ENCODE data around the gene PSMA2. TPM values are rescaled to one million over a fixed set of nuclear protein-coding genes. Genes with fewer than 3 reads are reported as not detected.
A peak's percentile ranks its signal among the peaks of the same experiment; 100 is the strongest.

Gene PSMA2
- total and polyA plus RNA-seq, 2 experiments from 2014 or later, result 65.2 to 218 TPM

- H3K4me2 ChIP-seq (ENCODE audit: unreplicated experiment), result no peak overlapping the region
- H3K4me1 ChIP-seq (ENCODE audit: insufficient read depth), result no peaks in the 10 kb centered on the region
- H3K27me3 ChIP-seq (replicated peaks; ENCODE audit: insufficient read depth), result no peaks in the 10 kb centered on the region
- H3K9me2 ChIP-seq (ENCODE audit: insufficient read depth), result no peaks in the 10 kb centered on the region
- in situ Hi-C loops (cut with MboI), result no loop called here
- no peaks in the 10 kb centered on the region for H3K9me3 ChIP-seq (ENCODE audit: low read depth)
- DNase-seq, result no peak
- no peak overlapping the region for H3K27ac ChIP-seq
- H3F3A ChIP-seq (ENCODE audit: insufficient read depth), result no peaks in the 10 kb centered on the region
- no peak overlapping the region for H3K9ac ChIP-seq
- 54 to 91% methylated on average over 2 of the region's 2 CpGs for WGBS, 2 experiments (ENCODE audit: low coverage in 1 of 2, low lambda C conversion rate in 2 of 2, missing lambda C conversion rate in 2 of 2)
- no peak overlapping the region for H2AFZ ChIP-seq
- H3K36me3 ChIP-seq (ENCODE audit: low read depth), result no peaks in the 10 kb centered on the region
- H3K79me2 ChIP-seq (ENCODE audit: insufficient read depth), result no peaks in the 10 kb centered on the region
- H3K4me3 ChIP-seq, result no peak overlapping the region
- TF ChIP-seq EZH2phosphoT487 (IDR thresholded peaks at IDR 0.05; ENCODE audit: insufficient read depth, low read depth), result no peak
- H4K20me1 ChIP-seq (ENCODE audit: insufficient read depth), result no peaks in the 10 kb centered on the region
Observed at GRCh38 chr7:42877862-42878261, 54.1 kb downstream of the PSMA2 start.

GRCh38 chr7:42876182-42877068, 55.5 kb downstream of the PSMA2 start:
- peak; percentile 78 for DNase-seq
- TF ChIP-seq EZH2phosphoT487 (IDR thresholded peaks at IDR 0.05; ENCODE audit: insufficient read depth, low read depth), result no peak
- no peak for TF ChIP-seq EZH2 (IDR thresholded peaks at IDR 0.05; ENCODE audit: insufficient read depth, poor library complexity, severe bottlenecking)
- Histone ChIP-seq H3K36me3 (ENCODE audit: low read depth) (no peaks in the 10 kb centered on the region), H3K9me3 (ENCODE audit: low read depth) (no peaks in the 10 kb centered on the region), H3K4me1 (ENCODE audit: insufficient read depth) (no peaks in the 10 kb centered on the region), H3K79me2 (ENCODE audit: insufficient read depth) (no peaks in the 10 kb centered on the region), H4K20me1 (ENCODE audit: insufficient read depth) (no peaks in the 10 kb centered on the region), H3K9ac (no peak overlapping the region), H3K9me2 (ENCODE audit: insufficient read depth) (no peaks in the 10 kb centered on the region), H3K27me3 (replicated peaks; ENCODE audit: insufficient read depth) (no peaks in the 10 kb centered on the region), H3K4me2 (ENCODE audit: unreplicated experiment) (no peak overlapping the region), H3F3A (ENCODE audit: insufficient read depth) (no peaks in the 10 kb centered on the region), H2AFZ (no peak overlapping the region), H3K27ac (no peak overlapping the region), H3K4me3 (no peak overlapping the region)
- 15 to 20% methylated on average over 5 of the region's 5 CpGs for WGBS, 2 experiments (ENCODE audit: low coverage in 1 of 2, low lambda C conversion rate in 2 of 2, missing lambda C conversion rate in 2 of 2)
- in situ Hi-C loops (cut with MboI), result no loop called here

GRCh38 chr7:42869131-42870020, 62.6 kb downstream of the PSMA2 start:
- Histone ChIP-seq H3K4me1 (ENCODE audit: insufficient read depth) (peaks cover 8% of the 10 kb centered on the region; the same call in 1 of the 2 replicates), H3K4me2 (ENCODE audit: unreplicated experiment) (no peak overlapping the region), H3K4me3 (no peak overlapping the region), H3K27ac (no peak overlapping the region), H3K36me3 (ENCODE audit: low read depth) (no peaks in the 10 kb centered on the region), H3K79me2 (ENCODE audit: insufficient read depth) (no peaks in the 10 kb centered on the region), H2AFZ (no peak overlapping the region), H3K9ac (no peak overlapping the region), H3K27me3 (replicated peaks; ENCODE audit: insufficient read depth) (no peaks in the 10 kb centered on the region), H3F3A (ENCODE audit: insufficient read depth) (0 out of 2 replicates have a peak, but pooled peaks cover 7% of the 10 kb centered on the region), H3K9me2 (ENCODE audit: insufficient read depth) (no peaks in the 10 kb centered on the region), H4K20me1 (ENCODE audit: insufficient read depth) (no peaks in the 10 kb centered on the region), H3K9me3 (ENCODE audit: low read depth) (no peaks in the 10 kb centered on the region)
- peak; percentile 40 for DNase-seq
- WGBS, 2 experiments (ENCODE audit: low coverage in 1 of 2, low lambda C conversion rate in 2 of 2, missing lambda C conversion rate in 2 of 2), result 52 to 54% methylated on average over 7 of the region's 7 CpGs
- in situ Hi-C loops (cut with MboI), result no loop called here
- TF ChIP-seq EZH2phosphoT487 (IDR thresholded peaks at IDR 0.05; ENCODE audit: insufficient read depth, low read depth) (no peak), EZH2 (IDR thresholded peaks at IDR 0.05; ENCODE audit: insufficient read depth, poor library complexity, severe bottlenecking) (no peak)

GRCh38 chr7:42868480-42868879, 63.5 kb downstream of the PSMA2 start:
- H3F3A ChIP-seq (ENCODE audit: insufficient read depth), result 0 out of 2 replicates have a peak, but pooled peaks cover 7% of the 10 kb centered on the region
- in situ Hi-C loops (cut with MboI), result no loop called here
- H3K9me3 ChIP-seq (ENCODE audit: low read depth), result no peaks in the 10 kb centered on the region
- H3K4me2 ChIP-seq (ENCODE audit: unreplicated experiment), result no peak overlapping the region
- no peaks in the 10 kb centered on the region for H3K79me2 ChIP-seq (ENCODE audit: insufficient read depth)
- H4K20me1 ChIP-seq (ENCODE audit: insufficient read depth), result no peaks in the 10 kb centered on the region
- H3K27me3 ChIP-seq (replicated peaks; ENCODE audit: insufficient read depth), result no peaks in the 10 kb centered on the region
- no peaks in the 10 kb centered on the region for H3K9me2 ChIP-seq (ENCODE audit: insufficient read depth)
- TF ChIP-seq EZH2 (IDR thresholded peaks at IDR 0.05; ENCODE audit: insufficient read depth, poor library complexity, severe bottlenecking) (no peak), EZH2phosphoT487 (IDR thresholded peaks at IDR 0.05; ENCODE audit: insufficient read depth, low read depth) (no peak)
- H3K4me1 ChIP-seq (ENCODE audit: insufficient read depth), result peaks cover 8% of the 10 kb centered on the region; the same call in 1 of the 2 replicates
- no peak overlapping the region for H3K4me3 ChIP-seq
- no peak for DNase-seq
- no peak overlapping the region for H3K27ac ChIP-seq
- 12 to 18% methylated on average over 1 of the region's 1 CpG for WGBS, 2 experiments (ENCODE audit: low coverage in 1 of 2, low lambda C conversion rate in 2 of 2, missing lambda C conversion rate in 2 of 2)
- no peaks in the 10 kb centered on the region for H3K36me3 ChIP-seq (ENCODE audit: low read depth)
- no peak overlapping the region for H3K9ac ChIP-seq
- no peak overlapping the region for H2AFZ ChIP-seq

Other genes with a start within 250 kb of the PSMA2 start
- gene C7orf25, start 20.1 kb downstream of the PSMA2 start, total RNA-seq (2014; rRNA removed; shearing (Covaris generic)), result 11.1 and 19.3 TPM in 2 replicates
- 4.2 and 6.3 TPM in 2 replicates for gene C7orf25, start 20.1 kb downstream of the PSMA2 start, polyA plus RNA-seq (2016; fragmentation: Nextera tagmentation; extraction: Ambion mirVana)
- gene MRPL32, start 202 bp upstream of the PSMA2 start, total RNA-seq (2014; rRNA removed; shearing (Covaris generic)), result 43.4 and 45.3 TPM in 2 replicates
- gene MRPL32, start 202 bp upstream of the PSMA2 start, polyA plus RNA-seq (2016; fragmentation: Nextera tagmentation; extraction: Ambion mirVana), result 72.5 and 76.3 TPM in 2 replicates
- 4.8 and 8.7 TPM in 2 replicates for gene HECW1, start 180.5 kb upstream of the PSMA2 start, total RNA-seq (2014; rRNA removed; shearing (Covaris generic))
- 2.0 and 2.1 TPM in 2 replicates for gene HECW1, start 180.5 kb upstream of the PSMA2 start, polyA plus RNA-seq (2016; fragmentation: Nextera tagmentation; extraction: Ambion mirVana)